DND-41 (cell line): ENCODE results near the gene NUP188.

Source experiments
- ATAC-seq: fragments of 200-7000 bp; cut with Tn5 transposase; 3 replicates; pipeline ENCODE4 v1.9.1; 2021; ENCODE audit warnings: low read depth; ENCODE audit not compliant: insufficient read depth
- DNase-seq: peaks from one replicate; pipeline ENCODE4 v3.0.0-alpha.2; 2020
- H2AFZ ChIP-seq: 2 replicates; pipeline ENCODE4 v1.6.0; 2012; ENCODE audit warnings: low read depth, low read length
- H3K27ac ChIP-seq: 2 replicates; pipeline ENCODE4 v1.5.1; 2012; ENCODE audit warnings: low read length, inconsistent platforms
- H3K27me3 ChIP-seq: fragments of 200-600 bp; sonication (generic); 2 replicates; pipeline ENCODE4 v1.6.0; 2012; ENCODE audit warnings: low read length, mild to moderate bottlenecking, inconsistent platforms; ENCODE audit not compliant: insufficient read depth, poor library complexity
- H3K36me3 ChIP-seq: 2 replicates; pipeline ENCODE4 v1.5.1; 2012; ENCODE audit warnings: low read length, inconsistent platforms; ENCODE audit not compliant: insufficient read depth
- H3K4me1 ChIP-seq: 2 replicates; pipeline ENCODE4 v1.5.1; 2012; ENCODE audit warnings: mild to moderate bottlenecking, low read length; ENCODE audit not compliant: insufficient read depth
- H3K4me2 ChIP-seq: 2 replicates; pipeline ENCODE4 v1.6.0; 2012; ENCODE audit warnings: mild to moderate bottlenecking, moderate library complexity, low read length, inconsistent platforms; ENCODE audit not compliant: insufficient read depth
- H3K4me3 ChIP-seq, 2 experiments: fragments of 200-600 bp in 1 of 2; shearing (Covaris generic) in 1 of 2; 2 replicates each; pipeline ENCODE4 v1.5.1; 2012 to 2016; ENCODE audit warnings: inconsistent platforms in 2 of 2, low read length in 2 of 2, mild to moderate bottlenecking in 2 of 2, low read depth in 1 of 2, moderate library complexity in 1 of 2
- H3K79me2 ChIP-seq: 2 replicates; pipeline ENCODE4 v1.6.0; 2012; ENCODE audit warnings: low read length, inconsistent platforms; ENCODE audit not compliant: insufficient read depth
- H3K9ac ChIP-seq: 2 replicates; pipeline ENCODE4 v1.6.0; 2012; ENCODE audit warnings: low read depth, mild to moderate bottlenecking, inconsistent platforms, low read length, moderate library complexity
- H3K9me3 ChIP-seq: 2 replicates; pipeline ENCODE4 v1.5.1; 2012; ENCODE audit warnings: low read length, moderate library complexity, mild to moderate bottlenecking, inconsistent platforms; ENCODE audit not compliant: insufficient read depth, severe bottlenecking
- H4K20me1 ChIP-seq: 2 replicates; pipeline ENCODE4 v1.6.0; 2012; ENCODE audit warnings: low read length; ENCODE audit not compliant: insufficient read depth
- EZH2 ChIP-seq: IDR thresholded peaks from 3 replicates; pipeline ENCODE4 v1.6.1; 2012; ENCODE audit warnings: borderline replicate concordance, low read depth, mild to moderate bottlenecking, moderate library complexity, low read length, inconsistent platforms; ENCODE audit not compliant: severe bottlenecking
- TF ChIP-seq, protein P1 (sequence below): IDR thresholded peaks from 2 replicates; pipeline ENCODE4 v1.5.1; 2012; ENCODE audit warnings: borderline replicate concordance, low read length, moderate library complexity, mild to moderate bottlenecking; ENCODE audit not compliant: poor library complexity, severe bottlenecking; ENCODE audit errors: extremely low read depth

Gene NUP188

DNA sequence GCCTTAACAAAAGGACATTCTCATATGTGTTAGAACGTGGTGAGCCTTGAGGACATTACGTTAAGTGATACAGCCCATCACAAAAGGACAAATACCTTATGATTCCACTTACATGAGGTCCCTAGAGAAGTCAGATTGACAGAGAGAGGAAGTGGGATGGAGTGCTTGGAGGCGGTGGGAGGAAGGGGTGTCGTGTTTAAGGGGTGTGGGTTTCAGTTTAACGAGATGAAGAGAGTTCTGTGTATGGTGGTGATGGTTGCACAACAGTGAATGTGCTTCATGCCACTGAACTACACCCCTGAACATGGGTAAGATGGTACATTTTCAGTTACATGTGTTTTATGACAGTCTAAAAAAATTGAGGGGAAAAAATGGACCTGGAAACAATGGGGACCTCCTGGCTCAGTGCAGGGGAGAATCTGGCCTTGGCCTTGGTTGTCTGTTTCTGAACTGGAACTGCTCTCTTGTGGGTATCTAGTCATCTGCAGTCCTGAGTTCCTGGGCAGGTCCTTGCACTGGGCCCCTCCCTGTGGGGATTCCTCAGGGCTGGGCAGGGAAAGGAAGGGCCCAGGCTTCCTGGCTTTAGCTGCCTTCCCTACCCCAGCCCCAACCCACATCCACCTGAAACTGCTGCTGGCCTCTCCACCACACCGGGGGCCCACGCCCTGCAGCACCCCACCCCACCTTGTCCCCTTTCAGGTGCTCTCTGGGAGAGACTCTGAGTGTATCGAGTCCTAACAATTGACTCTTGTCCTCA is 47.8 kb upstream of the NUP188 start:
- ATAC-seq (no peak), DNase-seq (no peak)
- Histone ChIP-seq H3K9ac (no peak overlapping the region), H3K9me3 (no peaks in the 10 kb centered on the region), H3K4me2 (no peak overlapping the region), H4K20me1 (peaks cover 7% of the 10 kb centered on the region), H3K79me2 (0 out of 2 replicates have a peak, but pooled peaks cover 3% of the 10 kb centered on the region), H3K4me1 (peaks cover 10% of the 10 kb centered on the region), H3K27ac (no peak overlapping the region), H3K4me3 (no peak overlapping the region), H3K27me3 (no peaks in the 10 kb centered on the region), H2AFZ (no peak overlapping the region), H3K36me3 (peaks cover 10% of the 10 kb centered on the region; the same call in 1 of the 2 replicates)
- TF ChIP-seq EZH2 = no peak
- TF ChIP-seq, protein P1, sequence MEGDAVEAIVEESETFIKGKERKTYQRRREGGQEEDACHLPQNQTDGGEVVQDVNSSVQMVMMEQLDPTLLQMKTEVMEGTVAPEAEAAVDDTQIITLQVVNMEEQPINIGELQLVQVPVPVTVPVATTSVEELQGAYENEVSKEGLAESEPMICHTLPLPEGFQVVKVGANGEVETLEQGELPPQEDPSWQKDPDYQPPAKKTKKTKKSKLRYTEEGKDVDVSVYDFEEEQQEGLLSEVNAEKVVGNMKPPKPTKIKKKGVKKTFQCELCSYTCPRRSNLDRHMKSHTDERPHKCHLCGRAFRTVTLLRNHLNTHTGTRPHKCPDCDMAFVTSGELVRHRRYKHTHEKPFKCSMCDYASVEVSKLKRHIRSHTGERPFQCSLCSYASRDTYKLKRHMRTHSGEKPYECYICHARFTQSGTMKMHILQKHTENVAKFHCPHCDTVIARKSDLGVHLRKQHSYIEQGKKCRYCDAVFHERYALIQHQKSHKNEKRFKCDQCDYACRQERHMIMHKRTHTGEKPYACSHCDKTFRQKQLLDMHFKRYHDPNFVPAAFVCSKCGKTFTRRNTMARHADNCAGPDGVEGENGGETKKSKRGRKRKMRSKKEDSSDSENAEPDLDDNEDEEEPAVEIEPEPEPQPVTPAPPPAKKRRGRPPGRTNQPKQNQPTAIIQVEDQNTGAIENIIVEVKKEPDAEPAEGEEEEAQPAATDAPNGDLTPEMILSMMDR = no peak

- no peak overlapping the region for H3K27ac ChIP-seq
Observed at GRCh38 chr9:128901379-128901778, 46.1 kb upstream of the NUP188 start.

DNA sequence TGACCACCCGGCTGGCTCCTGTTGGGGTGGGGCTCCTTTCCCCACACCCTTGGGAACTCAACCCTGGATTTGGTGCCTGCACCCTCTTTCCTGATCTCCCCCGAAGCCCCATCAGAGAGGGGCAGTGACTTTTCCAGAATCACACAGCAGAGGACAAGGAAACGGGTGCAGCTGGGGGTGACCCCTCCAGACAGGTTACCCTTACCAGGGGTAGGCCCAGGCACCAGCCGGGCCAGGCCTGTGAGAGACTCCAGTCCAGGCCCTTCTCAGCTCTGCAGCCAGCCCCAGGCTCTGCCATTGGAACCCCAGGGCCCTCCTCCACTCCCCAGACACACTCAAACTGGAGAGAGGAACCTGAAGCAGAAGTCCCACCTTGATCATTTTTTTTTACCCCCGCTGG is 45.7 kb upstream of the NUP188 start:
- Histone ChIP-seq H3K36me3 (peaks cover 9% of the 10 kb centered on the region), H3K4me2 (no peak overlapping the region), H2AFZ (no peak overlapping the region), H3K9ac (no peak overlapping the region), H4K20me1 (peaks cover 4% of the 10 kb centered on the region), H3K9me3 (no peaks in the 10 kb centered on the region), H3K4me3 (no peak overlapping the region), H3K27me3 (no peaks in the 10 kb centered on the region), H3K4me1 (peaks cover 10% of the 10 kb centered on the region), H3K79me2 (0 out of 2 replicates have a peak, but pooled peaks cover 3% of the 10 kb centered on the region), H3K27ac (no peak overlapping the region)
- ATAC-seq (no peak), DNase-seq (no peak)
- no peak for TF ChIP-seq EZH2
- TF ChIP-seq, protein P1 = no peak

More at GRCh38 chr9:128901379-128901778, 46.1 kb upstream of the NUP188 start:
- peaks cover 4% of the 10 kb centered on the region for H4K20me1 ChIP-seq
- DNase-seq = no peak
- no peak overlapping the region for H2AFZ ChIP-seq
- no peak overlapping the region for H3K9ac ChIP-seq
- 0 out of 2 replicates have a peak, but pooled peaks cover 3% of the 10 kb centered on the region for H3K79me2 ChIP-seq
- H3K27me3 ChIP-seq = no peaks in the 10 kb centered on the region
- ATAC-seq = no peak
- H3K4me1 ChIP-seq = peaks cover 10% of the 10 kb centered on the region
- TF ChIP-seq, protein P1 = no peak
- no peak for TF ChIP-seq EZH2
- H3K4me3 ChIP-seq = no peak overlapping the region
- H3K36me3 ChIP-seq = peaks cover 5% of the 10 kb centered on the region; the same call in 1 of the 2 replicates
- H3K9me3 ChIP-seq = no peaks in the 10 kb centered on the region
- no peak overlapping the region for H3K4me2 ChIP-seq
